GM21447 (cell line): ENCODE results near the gene NEDD4L.
"Not testable (repeated sequence)": the region's sequence is repeated elsewhere in the genome, so short reads cannot be mapped to it uniquely, and the experiment has no call there.

ENCODE experiments used
- ATAC-seq: cut with Tn5 transposase; IDR thresholded peaks from one replicate; pipeline ENCODE4 v1.9.1; 2021; ENCODE audit not compliant: unreplicated experiment

Gene NEDD4L

GRCh38 chr18:58146099-58146498 is 102.1 kb downstream of the NEDD4L start:
- ATAC-seq = no peak

- no peak for ATAC-seq
Observed at GRCh38 chr18:58148954-58149471, 105.0 kb downstream of the NEDD4L start.

DNA sequence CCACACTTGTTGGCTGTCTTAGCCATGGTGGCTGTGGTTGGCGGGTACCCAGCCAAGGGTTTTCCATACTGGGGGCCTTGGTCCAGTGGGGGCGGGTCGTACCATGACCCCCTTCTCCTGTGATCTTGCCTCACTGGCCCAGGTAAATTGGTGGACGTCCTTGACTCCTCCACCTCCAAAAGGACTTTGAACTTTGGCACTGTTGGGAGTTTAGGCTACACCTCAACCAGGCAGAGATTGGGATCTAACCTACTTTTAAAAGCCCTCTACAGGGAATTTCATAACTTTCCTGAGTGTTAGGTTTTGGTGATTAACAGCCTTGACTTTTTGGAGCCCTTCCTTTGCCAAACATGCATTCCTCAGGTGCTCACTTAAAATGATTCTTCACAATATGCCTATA is 106.7 kb downstream of the NEDD4L start:
- no peak for ATAC-seq

GRCh38 chr18:58152216-58152615 is 108.2 kb downstream of the NEDD4L start:
- ATAC-seq = no peak

GRCh38 chr18:58152891-58153290 is 108.9 kb downstream of the NEDD4L start:
- ATAC-seq = no peak

GRCh38 chr18:58156516-58156915 is 112.5 kb downstream of the NEDD4L start:
- no peak for ATAC-seq

DNA sequence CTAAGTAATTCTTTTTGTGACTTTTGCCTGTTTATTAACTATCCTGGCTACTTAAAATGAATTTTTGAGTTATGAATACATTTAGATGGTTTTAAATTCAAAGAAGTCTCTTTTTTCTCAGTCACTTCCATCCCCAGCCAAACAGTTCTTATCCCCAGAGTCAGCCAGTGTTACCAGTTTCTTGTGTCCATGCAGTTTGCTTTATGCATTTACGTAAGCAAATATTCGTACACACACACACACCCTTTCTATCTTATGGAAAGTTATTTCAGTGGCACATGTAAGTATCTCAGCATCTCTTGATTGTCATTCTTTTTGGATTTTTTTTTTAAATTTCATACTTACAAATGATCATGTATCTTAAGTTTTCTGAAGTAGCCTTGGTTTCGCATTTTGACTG is 113.2 kb downstream of the NEDD4L start:
- ATAC-seq = no peak

DNA sequence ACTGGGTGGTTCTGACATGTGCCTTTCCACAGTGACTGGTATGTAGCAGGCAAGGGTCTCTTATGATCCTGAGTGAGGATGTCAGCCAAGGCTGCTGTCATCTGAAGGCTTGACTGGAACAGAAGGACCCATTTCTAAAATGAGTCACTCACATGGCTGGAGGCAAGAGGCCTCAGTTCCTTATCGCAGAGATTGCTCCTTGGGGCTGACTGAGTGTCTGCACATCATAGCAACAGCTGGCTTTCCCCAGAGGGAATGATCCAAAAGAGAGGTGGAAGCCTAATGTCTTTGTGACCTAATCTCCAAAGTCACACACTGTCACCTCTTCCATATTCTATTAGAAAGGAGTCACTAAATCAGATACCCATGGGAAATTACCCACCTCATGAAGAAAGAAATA is 114.0 kb downstream of the NEDD4L start:
- ATAC-seq = no peak

DNA sequence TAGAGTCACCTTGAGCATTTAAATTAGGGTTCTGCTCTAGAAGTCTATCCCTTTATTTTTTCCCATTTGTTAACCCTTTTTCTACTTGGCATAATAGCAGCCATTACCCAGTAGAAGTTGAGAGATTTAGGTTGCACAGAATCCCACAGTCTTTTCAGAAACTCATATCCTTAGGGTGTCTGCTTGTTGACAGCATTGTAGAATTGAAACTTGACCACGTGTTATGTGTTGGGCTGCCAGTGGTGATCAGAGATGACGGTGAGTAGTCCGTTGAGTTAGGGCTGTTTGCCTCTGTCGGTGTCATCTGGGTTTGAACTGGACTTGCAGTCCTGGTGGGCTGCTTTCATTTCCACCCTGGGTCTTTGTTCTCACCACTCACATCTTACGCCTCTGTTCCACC is 114.4 kb downstream of the NEDD4L start:
- no peak for ATAC-seq

DNA sequence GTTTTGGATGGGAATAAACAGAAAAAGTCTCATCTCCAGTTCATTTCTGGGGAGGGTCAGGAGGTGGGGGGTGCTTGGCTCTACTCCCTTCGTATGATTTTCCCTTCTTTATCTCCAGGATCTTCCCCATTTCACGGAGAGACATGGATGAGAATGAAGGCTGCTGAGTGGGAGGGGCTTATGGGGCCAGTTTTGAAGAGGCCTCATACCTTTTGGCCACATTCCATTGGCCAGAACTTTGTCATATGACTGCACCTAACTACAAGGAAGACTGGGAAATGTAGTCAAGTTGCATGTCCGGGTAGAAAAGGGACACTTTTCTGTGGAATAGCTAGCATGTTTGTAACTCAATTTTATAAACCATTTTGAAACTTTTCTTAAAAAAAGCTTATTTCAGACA is 117.6 kb downstream of the NEDD4L start:
- no peak for ATAC-seq

GRCh38 chr18:58162127-58162526 is 118.1 kb downstream of the NEDD4L start:
- no peak for ATAC-seq

DNA sequence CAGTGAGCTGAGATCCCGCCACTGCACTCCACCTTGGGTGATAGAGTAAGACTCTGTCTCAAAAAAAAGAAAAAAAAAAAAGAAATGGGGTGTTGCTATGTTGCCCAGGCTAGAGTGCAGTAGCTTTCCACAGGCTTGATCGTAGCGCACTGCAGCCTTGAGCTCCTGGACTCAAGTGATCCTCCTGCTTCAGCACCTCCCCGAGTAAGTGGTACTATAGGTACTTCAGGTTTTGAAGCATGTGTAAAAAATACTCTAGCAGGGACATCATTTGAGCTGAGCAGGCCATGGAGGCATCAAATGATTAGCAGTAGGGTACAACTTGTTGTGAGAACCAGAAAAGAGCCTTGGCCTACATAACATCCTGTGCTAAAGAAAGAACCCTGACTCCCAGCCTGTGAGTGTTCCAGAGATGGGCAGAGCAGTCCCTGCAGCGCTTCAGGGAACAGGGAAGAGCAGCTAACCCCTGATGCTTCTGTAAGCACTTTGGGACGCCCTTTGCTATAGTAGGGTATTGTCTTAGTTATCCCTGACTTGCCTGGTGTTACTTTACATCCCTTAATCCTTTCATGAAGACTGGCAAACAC is 119.1 kb downstream of the NEDD4L start:
- ATAC-seq = no peak

DNA sequence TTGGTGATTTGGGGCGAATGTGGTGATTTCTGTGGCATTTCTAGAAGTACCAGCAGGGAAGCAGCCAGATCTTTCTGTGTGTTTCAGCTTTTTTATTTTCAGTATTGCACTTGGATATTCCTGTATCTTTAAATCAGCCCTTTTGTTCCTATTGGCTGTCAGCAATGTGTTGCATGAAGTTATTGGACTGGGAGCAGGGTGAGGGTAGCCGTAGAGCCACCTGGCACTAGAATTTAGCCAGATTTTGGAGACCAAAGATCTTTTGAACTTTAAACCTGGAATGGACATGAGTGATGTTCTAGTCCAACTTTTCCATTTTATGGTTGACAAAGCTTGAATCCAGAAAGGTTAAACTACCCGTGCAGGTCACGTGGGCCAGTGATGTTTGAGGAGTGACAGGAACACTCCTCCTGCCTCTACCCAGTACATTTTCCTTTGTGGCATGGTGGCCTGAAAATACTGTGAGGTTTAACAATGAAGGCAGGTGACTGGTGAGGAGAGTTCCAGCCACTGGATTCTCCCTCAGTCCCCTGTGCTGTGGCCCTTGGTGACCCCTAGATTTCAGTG is 122.3 kb downstream of the NEDD4L start:
- no peak for ATAC-seq

- no peak for ATAC-seq
Observed at GRCh38 chr18:58167073-58167472, 123.0 kb downstream of the NEDD4L start.

DNA sequence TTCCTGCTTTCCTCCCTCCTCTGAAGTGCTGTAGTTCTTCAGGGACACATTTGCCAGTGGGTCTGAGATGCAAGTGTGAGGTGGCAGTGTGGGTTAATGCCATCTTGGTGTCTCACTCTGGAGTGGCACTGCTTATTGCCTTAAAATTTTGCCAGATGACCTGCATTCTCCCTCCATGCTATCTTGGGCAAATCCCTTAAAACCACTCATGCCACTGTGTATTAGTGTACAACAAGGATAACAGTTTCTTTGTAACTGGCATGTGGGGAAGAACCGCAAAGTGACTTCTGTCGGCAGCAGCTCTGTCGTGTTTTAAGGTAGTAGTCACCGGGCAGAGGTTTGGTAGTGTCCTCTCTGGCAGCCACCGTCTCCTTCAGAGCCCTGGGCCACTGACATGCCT is 124.2 kb downstream of the NEDD4L start:
- ATAC-seq = no peak

DNA sequence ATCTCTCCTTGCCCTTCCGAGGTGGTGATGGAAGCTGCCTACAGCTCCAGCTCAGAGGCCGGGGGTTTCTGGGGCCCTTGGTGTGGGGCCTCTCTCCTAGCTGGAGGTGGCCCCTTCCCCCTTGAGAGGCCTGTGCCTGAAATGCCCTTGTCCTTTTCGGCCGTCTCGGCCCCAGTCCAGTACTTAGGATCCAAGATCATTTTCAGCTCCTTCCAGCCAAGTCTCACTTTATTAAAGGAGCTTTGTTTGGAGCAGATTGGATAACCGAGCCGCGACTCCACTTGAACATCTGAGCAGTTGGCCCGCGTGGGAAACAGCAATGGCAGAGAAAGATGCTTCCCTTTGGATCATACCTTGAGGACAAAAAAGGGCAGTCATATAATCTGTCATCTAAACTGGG is 125.0 kb downstream of the NEDD4L start:
- ATAC-seq = no peak

GRCh38 chr18:58169472-58169871 is 125.4 kb downstream of the NEDD4L start:
- no peak for ATAC-seq

- ATAC-seq = not testable (repeated sequence)
Observed at GRCh38 chr18:58170036-58170435, 126.0 kb downstream of the NEDD4L start.

DNA sequence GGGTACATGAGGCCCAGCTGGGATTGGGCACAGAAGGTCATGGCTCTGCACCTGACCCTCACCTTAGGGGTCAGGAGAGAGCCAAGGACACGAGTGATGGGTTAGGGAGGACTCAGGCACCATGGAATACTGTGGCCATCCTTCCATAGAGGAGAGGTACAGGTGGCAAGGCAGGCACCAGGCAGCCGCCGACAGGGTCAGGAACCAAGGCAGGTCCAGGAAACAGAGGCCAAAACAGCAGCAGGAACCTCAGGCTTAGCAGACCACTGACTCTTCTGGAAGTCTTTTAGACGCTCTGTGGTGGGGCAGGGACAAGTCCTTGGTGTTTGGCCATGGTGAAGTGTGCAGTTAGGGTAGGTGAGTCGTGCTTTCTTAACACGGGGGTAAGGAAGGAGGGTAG is 128.0 kb downstream of the NEDD4L start:
- ATAC-seq = no peak

GRCh38 chr18:58174285-58174684 is 130.3 kb downstream of the NEDD4L start:
- no peak for ATAC-seq

DNA sequence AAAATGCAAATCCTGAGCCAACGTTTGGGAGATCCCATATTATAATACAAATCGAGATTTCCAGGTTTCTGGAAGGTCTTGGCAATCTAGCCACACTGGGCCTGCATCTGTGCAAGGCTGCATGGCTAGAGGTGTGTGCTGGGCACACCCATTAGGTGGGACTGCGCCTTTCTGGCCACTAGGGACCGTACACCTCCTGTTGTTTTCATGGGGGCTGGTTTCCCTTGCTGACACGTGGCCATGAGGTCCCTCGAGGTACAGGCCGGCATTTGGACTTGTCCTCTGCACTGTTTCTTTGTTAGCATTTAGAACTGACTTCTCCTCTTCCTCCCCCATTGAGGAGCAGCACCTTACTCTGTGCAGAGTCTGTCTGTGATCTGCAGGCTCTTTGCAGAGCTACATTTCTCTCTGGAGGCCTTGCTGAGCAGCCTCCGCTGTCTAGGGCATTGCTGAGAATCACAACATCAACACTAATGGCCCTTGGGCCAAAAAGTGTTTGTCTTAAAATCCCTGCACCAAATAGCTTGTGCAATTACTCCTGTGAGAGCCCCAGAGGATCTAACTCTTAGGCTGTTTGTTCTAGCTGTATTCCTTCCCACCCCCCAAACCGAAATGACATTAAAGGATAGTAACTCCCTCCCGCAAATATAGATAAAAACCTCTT is 131.2 kb downstream of the NEDD4L start:
- ATAC-seq = no peak

DNA sequence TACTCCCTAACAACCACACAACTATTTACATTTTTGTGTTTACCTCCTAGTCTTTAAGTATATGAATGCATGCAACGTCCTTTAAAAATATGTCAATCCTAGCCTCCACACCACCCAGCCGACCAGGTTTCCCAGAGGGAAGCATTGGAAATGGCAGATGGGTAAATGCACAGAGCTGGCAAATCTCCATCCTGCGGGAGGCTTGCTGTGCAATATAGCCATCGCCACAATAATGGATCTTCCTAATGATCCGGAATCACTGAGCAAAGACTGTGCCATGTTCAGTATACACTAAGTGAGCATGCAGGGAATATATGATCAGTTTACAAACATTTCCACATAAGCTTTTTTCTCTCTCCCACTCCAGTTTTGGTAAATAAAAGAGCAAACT is 131.8 kb downstream of the NEDD4L start:
- ATAC-seq = no peak
